Measurements from ENCODE around the gene ZBTB39. TPM values are rescaled to one million over a fixed set of nuclear protein-coding genes. Genes with fewer than 3 reads are reported as not detected.

Gene ZBTB39
- polyA plus RNA-seq, 5 donors: 9.1 to 12.8 (median 10.5) TPM

- DNase-seq: no peak
Observed at GRCh38 chr12:56948881-56949280, 57.5 kb downstream of the ZBTB39 start.

Other genes with a start within 250 kb of the ZBTB39 start
- gene HSD17B6, start 243.2 kb downstream of the ZBTB39 start, polyA plus RNA-seq (ENCODE audit: insufficient read depth in 1 of 5, insufficient read length in 5 of 5, low replicate concordance in 1 of 5): 1 to 10 TPM in 4 of 5 donors, under 1 TPM in 1; 0.95 to 4.6 (median 3.1) TPM
- gene SDR9C7, start 72.1 kb downstream of the ZBTB39 start, polyA plus RNA-seq (ENCODE audit: insufficient read depth in 1 of 5, insufficient read length in 5 of 5, low replicate concordance in 1 of 5): under 1 TPM in 4 of 5 donors, not detected in 1; 0.09 to 0.24 (median 0.17) TPM
- gene RDH16, start 48.9 kb downstream of the ZBTB39 start, polyA plus RNA-seq (ENCODE audit: insufficient read depth in 1 of 5, insufficient read length in 5 of 5, low replicate concordance in 1 of 5): under 1 TPM; 0.48 to 0.94 (median 0.74) TPM
- under 1 TPM; 0.19 to 0.90 (median 0.81) TPM for gene TAC3, start 10.0 kb upstream of the ZBTB39 start, polyA plus RNA-seq (ENCODE audit: insufficient read depth in 1 of 5, insufficient read length in 5 of 5, low replicate concordance in 1 of 5)
- gene MYO1A, start 43.6 kb upstream of the ZBTB39 start, polyA plus RNA-seq (ENCODE audit: insufficient read depth in 1 of 5, insufficient read length in 5 of 5, low replicate concordance in 1 of 5): under 1 TPM; 0.08 to 0.22 (median 0.18) TPM
- gene NEMP1, start 72.2 kb upstream of the ZBTB39 start, polyA plus RNA-seq (ENCODE audit: insufficient read depth in 1 of 5, insufficient read length in 5 of 5, low replicate concordance in 1 of 5): 10 to 100 TPM; 15.7 to 36.6 (median 28.8) TPM
- gene NAB2, start 82.6 kb upstream of the ZBTB39 start, polyA plus RNA-seq (ENCODE audit: insufficient read depth in 1 of 5, insufficient read length in 5 of 5, low replicate concordance in 1 of 5): 10 to 100 TPM; 34.2 to 52.7 (median 45.0) TPM
- 100 to 1,000 TPM; 131 to 169 (median 162) TPM for gene STAT6, start 104.8 kb upstream of the ZBTB39 start, polyA plus RNA-seq (ENCODE audit: insufficient read depth in 1 of 5, insufficient read length in 5 of 5, low replicate concordance in 1 of 5)
- gene LRP1, start 121.9 kb upstream of the ZBTB39 start, polyA plus RNA-seq (ENCODE audit: insufficient read depth in 1 of 5, insufficient read length in 5 of 5, low replicate concordance in 1 of 5): 100 to 1,000 TPM in 3 of 5 donors, 10 to 100 TPM in 2; 83.7 to 168 (median 101) TPM
- gene LRP1-AS, start 141.1 kb upstream of the ZBTB39 start, polyA plus RNA-seq (ENCODE audit: insufficient read depth in 1 of 5, insufficient read length in 5 of 5, low replicate concordance in 1 of 5): 1 to 10 TPM in 1 of 5 donors, under 1 TPM in 3, not detected in 1; 0.29 to 1.1 (median 0.78) TPM
- gene NXPH4, start 210.2 kb upstream of the ZBTB39 start, polyA plus RNA-seq (ENCODE audit: insufficient read depth in 1 of 5, insufficient read length in 5 of 5, low replicate concordance in 1 of 5): 1 to 10 TPM in 2 of 5 donors, under 1 TPM in 3; 0.52 to 2.0 (median 0.91) TPM
- 10 to 100 TPM; 64.9 to 89.4 (median 73.2) TPM for gene SHMT2, start 223.2 kb upstream of the ZBTB39 start, polyA plus RNA-seq (ENCODE audit: insufficient read depth in 1 of 5, insufficient read length in 5 of 5, low replicate concordance in 1 of 5)
- gene STAC3, start 244.6 kb upstream of the ZBTB39 start, polyA plus RNA-seq (ENCODE audit: insufficient read depth in 1 of 5, insufficient read length in 5 of 5, low replicate concordance in 1 of 5): 10 to 100 TPM in 1 of 5 donors, 1 to 10 TPM in 4; 2.9 to 20.8 (median 4.3) TPM

Measured in right lung (tissue), 5 donors.